ENCODE measurements around the gene NCOR2.

NCOR2 gene

GRCh38 chr12:124543052-124543589, 24.3 kb downstream of the NCOR2 start:
- no peak for DNase-seq (ENCODE audit: low spot score)

GRCh38 chr12:124542021-124542949, 25.1 kb downstream of the NCOR2 start:
- DNase-seq (ENCODE audit: low spot score): no peak

GRCh38 chr12:124541322-124541721, 26.1 kb downstream of the NCOR2 start:
- no peak for DNase-seq (ENCODE audit: low spot score)

GRCh38 chr12:124539084-124540041, 28.0 kb downstream of the NCOR2 start:
- DNase-seq (ENCODE audit: low spot score): no peak

- no peak for DNase-seq (ENCODE audit: low spot score)
Observed at GRCh38 chr12:124538194-124539082, 29.0 kb downstream of the NCOR2 start.

GRCh38 chr12:124537525-124538193, 29.8 kb downstream of the NCOR2 start:
- no peak for DNase-seq (ENCODE audit: low spot score)

GRCh38 chr12:124536641-124537040, 30.8 kb downstream of the NCOR2 start:
- DNase-seq (ENCODE audit: low spot score): no peak

- no peak for DNase-seq (ENCODE audit: low spot score)
Observed at GRCh38 chr12:124534776-124535740, 32.4 kb downstream of the NCOR2 start.

- no peak for DNase-seq (ENCODE audit: low spot score)
Observed at GRCh38 chr12:124533456-124533855, 34.0 kb downstream of the NCOR2 start.

GRCh38 chr12:124532967-124533366, 34.4 kb downstream of the NCOR2 start:
- no peak for DNase-seq (ENCODE audit: low spot score)

GRCh38 chr12:124532331-124532750, 35.1 kb downstream of the NCOR2 start:
- DNase-seq (ENCODE audit: low spot score): no peak

GRCh38 chr12:124531906-124532305, 35.5 kb downstream of the NCOR2 start:
- no peak for DNase-seq (ENCODE audit: low spot score)

GRCh38 chr12:124531281-124531745, 36.1 kb downstream of the NCOR2 start:
- no peak for DNase-seq (ENCODE audit: low spot score)

- no peak for DNase-seq (ENCODE audit: low spot score)
Observed at GRCh38 chr12:124530637-124531263, 36.7 kb downstream of the NCOR2 start.

- no peak for DNase-seq (ENCODE audit: low spot score)
Observed at GRCh38 chr12:124529565-124530276, 37.7 kb downstream of the NCOR2 start.

- no peak for DNase-seq (ENCODE audit: low spot score)
Observed at GRCh38 chr12:124527861-124528561, 39.4 kb downstream of the NCOR2 start.

- DNase-seq (ENCODE audit: low spot score): no peak
Observed at GRCh38 chr12:124525927-124526692, 41.3 kb downstream of the NCOR2 start.
